Measurements from ENCODE around the gene TAS1R1. TPM values are rescaled to one million over a fixed set of nuclear protein-coding genes. Genes with fewer than 3 reads are reported as not detected.
A peak's percentile ranks its signal among the peaks of the same experiment; 100 is the strongest.

Gene TAS1R1
- total and polyA plus RNA-seq, 2 experiments from 2014 or later: 0.17 TPM; not detected in 1

- DNase-seq (ENCODE audit: low read depth in 1 of 2, low spot score in 1 of 2): no peak
- Histone ChIP-seq H3K27ac (peak overlapping the region; percentile 38), H3K27me3 (no peaks in the 10 kb centered on the region), H3K36me3 (peaks cover 52% of the 10 kb centered on the region), H3K9me3 (ENCODE audit: low read depth) (no peaks in the 10 kb centered on the region), H3K4me3 (no peak overlapping the region), H3K4me1 (ENCODE audit: low read depth) (no peaks in the 10 kb centered on the region)
- no peak for TF ChIP-seq CTCF (IDR thresholded peaks at IDR 0.05; ENCODE audit: low read depth, low read length)
These were observed 33.9 kb downstream of the TAS1R1 start for GRCh38 chr1:6588893-6589520.

GRCh38 chr1:6590046-6590445 lies 34.9 kb downstream of the TAS1R1 start:
- no peak for TF ChIP-seq CTCF (IDR thresholded peaks at IDR 0.05; ENCODE audit: low read depth, low read length)
- Histone ChIP-seq H3K27me3 (no peaks in the 10 kb centered on the region), H3K36me3 (peaks cover 61% of the 10 kb centered on the region), H3K4me3 (no peak overlapping the region), H3K27ac (no peak overlapping the region), H3K4me1 (ENCODE audit: low read depth) (no peaks in the 10 kb centered on the region), H3K9me3 (ENCODE audit: low read depth) (no peaks in the 10 kb centered on the region)
- DNase-seq (ENCODE audit: low read depth in 1 of 2, low spot score in 1 of 2): no peak

- TF ChIP-seq CTCF (IDR thresholded peaks at IDR 0.05; ENCODE audit: low read depth, low read length): no peak
- no peak for DNase-seq (ENCODE audit: low read depth in 1 of 2, low spot score in 1 of 2)
- H3K36me3 ChIP-seq: peaks cover 73% of the 10 kb centered on the region
- H3K4me1 ChIP-seq (ENCODE audit: low read depth): peaks cover 3% of the 10 kb centered on the region
- no peak overlapping the region for H3K4me3 ChIP-seq
- no peaks in the 10 kb centered on the region for H3K27me3 ChIP-seq
- no peaks in the 10 kb centered on the region for H3K9me3 ChIP-seq (ENCODE audit: low read depth)
- H3K27ac ChIP-seq: no peak overlapping the region
These were observed 36.1 kb downstream of the TAS1R1 start for GRCh38 chr1:6591222-6591621.

GRCh38 chr1:6591644-6592043 lies 36.5 kb downstream of the TAS1R1 start:
- Histone ChIP-seq H3K4me3 (no peak overlapping the region), H3K27me3 (no peaks in the 10 kb centered on the region), H3K9me3 (ENCODE audit: low read depth) (no peaks in the 10 kb centered on the region), H3K36me3 (peaks cover 75% of the 10 kb centered on the region), H3K27ac (no peak overlapping the region), H3K4me1 (ENCODE audit: low read depth) (peaks cover 8% of the 10 kb centered on the region)
- no peak for DNase-seq (ENCODE audit: low read depth in 1 of 2, low spot score in 1 of 2)
- no peak for TF ChIP-seq CTCF (IDR thresholded peaks at IDR 0.05; ENCODE audit: low read depth, low read length)

GRCh38 chr1:6592441-6592840 lies 37.3 kb downstream of the TAS1R1 start:
- Histone ChIP-seq H3K27me3 (no peaks in the 10 kb centered on the region), H3K27ac (no peak overlapping the region), H3K36me3 (peaks cover 74% of the 10 kb centered on the region), H3K4me1 (ENCODE audit: low read depth) (peaks cover 11% of the 10 kb centered on the region), H3K4me3 (no peak overlapping the region), H3K9me3 (ENCODE audit: low read depth) (no peaks in the 10 kb centered on the region)
- TF ChIP-seq CTCF (IDR thresholded peaks at IDR 0.05; ENCODE audit: low read depth, low read length): no peak
- no peak for DNase-seq (ENCODE audit: low read depth in 1 of 2, low spot score in 1 of 2)

All from cardiac muscle cell (in vitro differentiated cells and primary cell).